ENCODE measurements around the gene ANKRD55. TPM values are rescaled to one million over a fixed set of nuclear protein-coding genes. Genes with fewer than 3 reads are reported as not detected.
"Not testable (repeated sequence)": the region's sequence is repeated elsewhere in the genome, so short reads cannot be mapped to it uniquely, and the experiment has no call there.

Gene ANKRD55
- total RNA-seq, 4 donors from 2014 or later = 0.23 TPM; not detected in 3

GRCh38 chr5:56229111-56229510 is 4.0 kb downstream of the ANKRD55 start:
- no peaks in the 10 kb centered on the region for H3K36me3 ChIP-seq
- H3K27me3 ChIP-seq = peaks cover 6% of the 10 kb centered on the region
- TF ChIP-seq POLR2AphosphoS5 (IDR thresholded peaks at IDR 0.05) (no peak), CTCF (IDR thresholded peaks at IDR 0.05) (no peak), EP300 (IDR thresholded peaks at IDR 0.05) (no peak)
- H3K4me3 ChIP-seq = no peak overlapping the region
- no peak overlapping the region for H3K27ac ChIP-seq
- DNase-seq (ENCODE audit: low spot score in 2 of 2) = no peak
- H3K4me1 ChIP-seq = no peaks in the 10 kb centered on the region
- WGBS = 67% methylated on average over 7 of the region's 7 CpGs
- no peaks in the 10 kb centered on the region for H3K9me3 ChIP-seq

- peaks cover 6% of the 10 kb centered on the region for H3K27me3 ChIP-seq
- no peak for DNase-seq (ENCODE audit: low spot score in 2 of 2)
- no peak overlapping the region for H3K4me3 ChIP-seq
- no peaks in the 10 kb centered on the region for H3K36me3 ChIP-seq
- 69% methylated on average over 6 of the region's 6 CpGs for WGBS
- no peak overlapping the region for H3K27ac ChIP-seq
- H3K4me1 ChIP-seq = no peaks in the 10 kb centered on the region
- no peaks in the 10 kb centered on the region for H3K9me3 ChIP-seq
- no peak for TF ChIP-seq POLR2A (IDR thresholded peaks at IDR 0.05)
- TF ChIP-seq EP300 (IDR thresholded peaks at IDR 0.05) = no peak
- no peak for TF ChIP-seq POLR2AphosphoS5 (IDR thresholded peaks at IDR 0.05)
- TF ChIP-seq CTCF (IDR thresholded peaks at IDR 0.05) = no peak
Measured at GRCh38 chr5:56228631-56229030, 4.5 kb downstream of the ANKRD55 start.

GRCh38 chr5:56227691-56228090 is 5.4 kb downstream of the ANKRD55 start:
- WGBS = 88% methylated on average over 5 of the region's 5 CpGs
- DNase-seq (ENCODE audit: low spot score in 2 of 2) = no peak
- no peaks in the 10 kb centered on the region for H3K27me3 ChIP-seq
- no peaks in the 10 kb centered on the region for H3K36me3 ChIP-seq
- H3K4me1 ChIP-seq = no peaks in the 10 kb centered on the region
- H3K4me3 ChIP-seq = no peak overlapping the region
- TF ChIP-seq EP300 (IDR thresholded peaks at IDR 0.05) = no peak
- no peak for TF ChIP-seq POLR2A (IDR thresholded peaks at IDR 0.05)
- no peak for TF ChIP-seq CTCF (IDR thresholded peaks at IDR 0.05)
- no peak for TF ChIP-seq POLR2AphosphoS5 (IDR thresholded peaks at IDR 0.05)
- H3K9me3 ChIP-seq = no peaks in the 10 kb centered on the region
- no peak overlapping the region for H3K27ac ChIP-seq

GRCh38 chr5:56223298-56223697 is 9.8 kb downstream of the ANKRD55 start:
- not testable (repeated sequence) for H3K27me3 ChIP-seq; H3K27ac ChIP-seq; H3K4me1 ChIP-seq; DNase-seq (ENCODE audit: low spot score in 2 of 2); H3K9me3 ChIP-seq; H3K4me3 ChIP-seq; H3K36me3 ChIP-seq

GRCh38 chr5:56221601-56222000 is 11.5 kb downstream of the ANKRD55 start:
- not testable (repeated sequence) for H3K4me1 ChIP-seq; H3K27ac ChIP-seq; H3K4me3 ChIP-seq; DNase-seq (ENCODE audit: low spot score in 2 of 2); H3K27me3 ChIP-seq; H3K36me3 ChIP-seq; H3K9me3 ChIP-seq
- WGBS = 81% methylated on average over 6 of the region's 6 CpGs

- no peaks in the 10 kb centered on the region for H3K27me3 ChIP-seq
- no peak overlapping the region for H3K27ac ChIP-seq
- no peak overlapping the region for H3K4me3 ChIP-seq
- no peak for DNase-seq (ENCODE audit: low spot score in 2 of 2)
- H3K36me3 ChIP-seq = no peaks in the 10 kb centered on the region
- H3K4me1 ChIP-seq = no peaks in the 10 kb centered on the region
- WGBS = 88% methylated on average over 7 of the region's 7 CpGs
- peaks cover 4% of the 10 kb centered on the region for H3K9me3 ChIP-seq
- TF ChIP-seq POLR2A (IDR thresholded peaks at IDR 0.05) = no peak
- no peak for TF ChIP-seq EP300 (IDR thresholded peaks at IDR 0.05)
- TF ChIP-seq POLR2AphosphoS5 (IDR thresholded peaks at IDR 0.05) = no peak
- no peak for TF ChIP-seq CTCF (IDR thresholded peaks at IDR 0.05)
Measured at GRCh38 chr5:56215019-56215830, 17.9 kb downstream of the ANKRD55 start.

GRCh38 chr5:56213886-56214535 is 19.1 kb downstream of the ANKRD55 start:
- H3K4me1 ChIP-seq; H3K27me3 ChIP-seq; H3K27ac ChIP-seq; H3K36me3 ChIP-seq; H3K9me3 ChIP-seq; DNase-seq (ENCODE audit: low spot score in 2 of 2); H3K4me3 ChIP-seq: not testable (repeated sequence)
- WGBS = 91% methylated on average over 4 of the region's 4 CpGs

All from suprapubic skin (tissue), 4 donors.